ENCODE measurements around the gene ITPR2. TPM values are rescaled to one million over a fixed set of nuclear protein-coding genes. Genes with fewer than 3 reads are reported as not detected.

The ITPR2 gene
- total RNA-seq, 1 donor from 2014 or later = 77.9 TPM

DNA sequence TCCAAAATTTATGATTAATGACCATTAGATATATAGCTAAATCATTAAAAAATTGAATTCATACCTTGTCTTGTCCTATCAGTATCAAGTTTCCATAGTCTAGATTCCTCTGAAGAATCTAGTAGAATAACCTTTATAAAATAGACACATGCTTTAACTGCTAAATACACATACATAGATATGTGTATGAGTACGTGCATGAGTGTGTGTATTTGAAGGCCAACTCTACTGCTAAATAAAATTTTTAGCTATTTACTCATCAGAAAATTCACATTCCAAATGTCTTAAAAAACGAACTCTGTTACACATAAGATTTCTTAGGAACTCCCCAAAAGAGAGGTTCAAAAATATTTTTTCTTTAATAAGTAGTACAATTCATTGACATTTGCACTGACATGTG, 404.6 kb downstream of the ITPR2 start:
- Mint-ChIP-seq H3K9me3 (ENCODE audit: unreplicated experiment) (peaks cover 2% of the 10 kb centered on the region), H3K4me3 (ENCODE audit: unreplicated experiment) (no peak overlapping the region), H3K27me3 (ENCODE audit: unreplicated experiment) (no peaks in the 10 kb centered on the region), H3K4me1 (ENCODE audit: low read depth, unreplicated experiment) (peaks cover 8% of the 10 kb centered on the region), H3K36me3 (ENCODE audit: unreplicated experiment) (no peaks in the 10 kb centered on the region), H3K27ac (ENCODE audit: unreplicated experiment) (no peak overlapping the region)
- TF ChIP-seq, protein P1, sequence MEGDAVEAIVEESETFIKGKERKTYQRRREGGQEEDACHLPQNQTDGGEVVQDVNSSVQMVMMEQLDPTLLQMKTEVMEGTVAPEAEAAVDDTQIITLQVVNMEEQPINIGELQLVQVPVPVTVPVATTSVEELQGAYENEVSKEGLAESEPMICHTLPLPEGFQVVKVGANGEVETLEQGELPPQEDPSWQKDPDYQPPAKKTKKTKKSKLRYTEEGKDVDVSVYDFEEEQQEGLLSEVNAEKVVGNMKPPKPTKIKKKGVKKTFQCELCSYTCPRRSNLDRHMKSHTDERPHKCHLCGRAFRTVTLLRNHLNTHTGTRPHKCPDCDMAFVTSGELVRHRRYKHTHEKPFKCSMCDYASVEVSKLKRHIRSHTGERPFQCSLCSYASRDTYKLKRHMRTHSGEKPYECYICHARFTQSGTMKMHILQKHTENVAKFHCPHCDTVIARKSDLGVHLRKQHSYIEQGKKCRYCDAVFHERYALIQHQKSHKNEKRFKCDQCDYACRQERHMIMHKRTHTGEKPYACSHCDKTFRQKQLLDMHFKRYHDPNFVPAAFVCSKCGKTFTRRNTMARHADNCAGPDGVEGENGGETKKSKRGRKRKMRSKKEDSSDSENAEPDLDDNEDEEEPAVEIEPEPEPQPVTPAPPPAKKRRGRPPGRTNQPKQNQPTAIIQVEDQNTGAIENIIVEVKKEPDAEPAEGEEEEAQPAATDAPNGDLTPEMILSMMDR (IDR thresholded peaks at IDR 0.05; ENCODE audit: partially characterized antibody, unreplicated experiment) = no peak
- no peak for DNase-seq

DNA sequence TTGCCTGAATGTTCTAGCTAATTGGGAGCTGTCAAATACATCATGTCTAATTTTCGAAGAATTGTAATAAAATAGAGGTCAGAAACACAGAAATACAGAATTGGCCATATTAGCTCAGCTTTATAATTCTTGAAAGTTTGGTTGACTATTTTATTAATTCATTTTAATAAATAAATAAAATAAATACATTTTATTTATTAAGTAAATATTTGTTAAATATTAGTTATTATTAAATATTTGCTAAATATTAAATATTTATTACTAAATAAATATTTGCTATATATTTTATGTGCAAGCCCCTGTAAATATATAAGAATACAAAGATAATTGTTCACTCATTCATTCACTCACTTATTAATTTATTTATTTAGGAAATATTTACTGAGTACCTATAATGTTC, 406.3 kb downstream of the ITPR2 start:
- Mint-ChIP-seq H3K27ac (ENCODE audit: unreplicated experiment) (no peak overlapping the region), H3K27me3 (ENCODE audit: unreplicated experiment) (no peaks in the 10 kb centered on the region), H3K9me3 (ENCODE audit: unreplicated experiment) (no peaks in the 10 kb centered on the region), H3K36me3 (ENCODE audit: unreplicated experiment) (no peaks in the 10 kb centered on the region), H3K4me1 (ENCODE audit: low read depth, unreplicated experiment) (peaks cover 19% of the 10 kb centered on the region), H3K4me3 (ENCODE audit: unreplicated experiment) (no peak overlapping the region)
- TF ChIP-seq, protein P1 (IDR thresholded peaks at IDR 0.05; ENCODE audit: partially characterized antibody, unreplicated experiment) = no peak
- DNase-seq = no peak

DNA sequence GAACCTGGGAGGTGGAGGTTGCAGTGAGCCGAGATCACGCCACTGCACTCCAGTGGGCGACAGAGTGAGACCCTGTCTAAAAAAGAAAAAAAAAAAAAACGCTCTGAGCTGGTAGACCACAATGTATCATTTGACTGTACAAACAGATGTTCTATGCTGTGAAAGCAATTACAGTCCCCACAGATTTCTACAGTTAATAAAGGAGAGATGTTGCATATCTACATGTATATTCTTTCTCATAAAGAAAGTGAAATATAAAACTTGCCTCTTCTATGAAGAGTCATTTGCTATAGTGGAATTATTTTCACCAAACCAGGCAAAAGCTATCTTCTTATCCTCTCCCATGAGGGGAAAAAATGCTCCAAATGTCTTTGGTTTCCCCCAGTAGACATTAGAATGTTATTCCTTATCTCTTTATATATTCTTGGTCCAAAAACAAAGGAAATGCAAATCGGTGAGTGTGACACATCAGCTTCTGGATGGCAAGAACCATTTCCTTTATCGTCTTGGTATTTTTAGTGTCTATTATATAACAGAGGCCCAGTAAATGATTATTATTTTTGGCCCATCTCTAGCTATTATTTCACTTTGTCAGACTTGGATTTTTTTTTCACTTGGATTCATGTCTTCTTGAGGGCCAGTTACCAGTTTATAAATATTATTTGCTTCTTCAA, 407.3 kb downstream of the ITPR2 start:
- peaks cover 16% of the 10 kb centered on the region for H3K4me1 Mint-ChIP-seq (ENCODE audit: low read depth, unreplicated experiment)
- TF ChIP-seq, protein P1 (IDR thresholded peaks at IDR 0.05; ENCODE audit: partially characterized antibody, unreplicated experiment) = no peak
- DNase-seq = no peak
- H3K27ac Mint-ChIP-seq (ENCODE audit: unreplicated experiment) = no peak overlapping the region
- no peaks in the 10 kb centered on the region for H3K9me3 Mint-ChIP-seq (ENCODE audit: unreplicated experiment)
- H3K36me3 Mint-ChIP-seq (ENCODE audit: unreplicated experiment) = no peaks in the 10 kb centered on the region
- H3K4me3 Mint-ChIP-seq (ENCODE audit: unreplicated experiment) = no peak overlapping the region
- H3K27me3 Mint-ChIP-seq (ENCODE audit: unreplicated experiment) = no peaks in the 10 kb centered on the region

DNA sequence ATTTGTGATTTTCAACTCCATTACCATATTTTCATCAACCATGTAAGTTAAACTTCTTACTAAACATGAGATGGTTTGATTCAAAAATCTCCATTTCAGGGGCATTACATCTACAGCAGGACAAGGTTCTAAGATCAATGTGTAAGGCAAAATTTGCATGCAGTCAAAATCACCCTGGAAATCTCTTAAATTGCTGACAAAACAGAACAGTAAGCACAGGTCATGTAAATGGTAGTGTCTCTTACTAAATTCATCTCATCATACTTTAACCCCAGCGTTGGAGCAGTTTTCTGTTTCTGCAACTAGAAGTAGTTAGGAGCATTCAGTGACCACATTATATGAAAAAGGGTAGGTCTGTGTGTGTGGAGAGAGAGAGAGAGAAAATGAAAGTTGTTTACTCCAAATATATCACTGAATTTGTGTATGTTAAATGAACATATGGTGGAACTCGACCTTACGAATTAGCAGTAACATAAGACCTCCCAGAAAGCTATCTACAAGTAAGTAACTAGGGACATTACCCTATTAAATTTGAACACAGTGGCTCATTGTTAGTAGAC, 410.1 kb downstream of the ITPR2 start:
- no peaks in the 10 kb centered on the region for H3K27me3 Mint-ChIP-seq (ENCODE audit: unreplicated experiment)
- TF ChIP-seq, protein P1 (IDR thresholded peaks at IDR 0.05; ENCODE audit: partially characterized antibody, unreplicated experiment) = no peak
- H3K27ac Mint-ChIP-seq (ENCODE audit: unreplicated experiment) = no peak overlapping the region
- H3K4me3 Mint-ChIP-seq (ENCODE audit: unreplicated experiment) = no peak overlapping the region
- no peaks in the 10 kb centered on the region for H3K9me3 Mint-ChIP-seq (ENCODE audit: unreplicated experiment)
- peaks cover 16% of the 10 kb centered on the region for H3K4me1 Mint-ChIP-seq (ENCODE audit: low read depth, unreplicated experiment)
- H3K36me3 Mint-ChIP-seq (ENCODE audit: unreplicated experiment) = peaks cover 3% of the 10 kb centered on the region
- DNase-seq = no peak

DNA sequence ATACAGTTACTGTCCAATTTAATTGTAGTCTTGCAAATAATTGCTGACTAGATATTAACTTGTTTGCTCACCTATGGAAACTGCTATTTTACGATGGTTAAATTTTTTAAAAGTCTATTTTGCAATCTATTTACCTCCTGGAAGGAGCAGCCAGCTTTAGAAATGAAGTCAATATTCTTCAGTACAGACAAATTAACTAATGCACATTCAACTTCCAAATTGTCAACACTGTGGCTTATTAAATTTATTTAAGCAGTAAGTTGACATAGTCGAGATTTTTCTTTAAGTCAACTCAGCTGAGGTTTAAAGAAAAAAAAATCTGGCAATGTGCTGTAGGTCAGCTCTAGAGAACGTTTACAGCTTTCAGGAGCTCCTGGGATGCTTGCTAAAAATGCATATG, 416.4 kb downstream of the ITPR2 start:
- TF ChIP-seq, protein P1 (IDR thresholded peaks at IDR 0.05; ENCODE audit: partially characterized antibody, unreplicated experiment) = no peak
- Mint-ChIP-seq H3K27me3 (ENCODE audit: unreplicated experiment) (no peaks in the 10 kb centered on the region), H3K36me3 (ENCODE audit: unreplicated experiment) (peaks cover 9% of the 10 kb centered on the region), H3K4me3 (ENCODE audit: unreplicated experiment) (no peak overlapping the region), H3K27ac (ENCODE audit: unreplicated experiment) (no peak overlapping the region), H3K4me1 (ENCODE audit: low read depth, unreplicated experiment) (peaks cover 2% of the 10 kb centered on the region), H3K9me3 (ENCODE audit: unreplicated experiment) (no peaks in the 10 kb centered on the region)
- DNase-seq = no peak

All from glutamatergic neuron (in vitro differentiated cells).